SH-SY5Y (cell line): Measurements from ENCODE around the gene STK32C.

ENCODE experiments used
- GATA2 ChIP-seq: IDR thresholded peaks from 2 replicates; pipeline ENCODE4 v1.6.1; 2011; ENCODE audit warnings: mild to moderate bottlenecking, low read depth, low read length
- GATA3 ChIP-seq: IDR thresholded peaks from 2 replicates; pipeline ENCODE4 v1.6.1; 2011; ENCODE audit warnings: low read depth, mild to moderate bottlenecking, low read length, moderate library complexity

DNA sequence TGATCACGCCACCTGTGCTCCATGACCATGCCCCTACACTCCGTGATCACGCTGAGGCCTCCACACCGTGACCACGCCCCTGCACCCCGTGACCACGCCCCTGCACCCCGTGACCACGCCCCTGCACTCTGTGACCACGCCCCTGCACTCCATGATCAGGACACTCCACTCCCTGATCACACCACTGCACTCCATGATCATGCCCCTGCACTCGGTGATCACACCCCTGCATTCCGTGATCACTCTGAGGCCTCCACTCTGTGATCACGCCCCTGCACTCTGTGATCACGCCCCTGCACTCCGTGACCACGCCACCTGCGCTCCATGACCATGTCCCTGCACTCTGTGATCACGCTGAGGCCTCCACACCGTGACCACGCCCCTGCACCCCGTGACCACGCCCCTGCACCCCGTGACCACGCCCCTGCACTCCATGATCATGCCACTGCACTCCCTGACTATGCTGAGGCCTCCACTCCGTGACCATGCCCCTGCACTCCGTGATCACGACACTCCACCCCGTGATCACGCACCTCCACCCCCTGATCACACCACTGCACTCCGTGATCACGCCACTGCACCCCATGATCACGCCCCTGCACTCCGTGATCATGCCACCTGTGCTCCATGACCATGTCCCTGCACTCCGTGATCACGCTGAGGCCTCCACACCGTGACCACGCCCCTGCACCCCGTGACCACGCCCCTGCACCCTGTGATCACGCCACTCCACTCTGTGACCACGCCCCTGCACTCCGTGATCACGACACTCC, 27.7 kb downstream of the STK32C start:
- no peak for TF ChIP-seq GATA3
- no peak for TF ChIP-seq GATA2
